ENCODE data around the gene IGFL2. TPM values are rescaled to one million over a fixed set of nuclear protein-coding genes. Genes with fewer than 3 reads are reported as not detected.

Gene IGFL2
- total RNA-seq, 1 experiment from 2014 or later: not detected

GRCh38 chr19:46196410-46197124, 48.5 kb downstream of the IGFL2 start:
- no peak overlapping the region for H3K9ac ChIP-seq (ENCODE audit: low read length)
- H3K4me1 ChIP-seq (ENCODE audit: control insufficient read depth in 1 of 2, insufficient read depth in 2 of 2, low read length in 2 of 2): peaks cover 7 to 29% of the 10 kb centered on the region in 2 experiments
- H3K27ac ChIP-seq (ENCODE audit: low read depth, low read length): no peak overlapping the region
- ATAC-seq (no peak), DNase-seq (ENCODE audit: low read depth, low spot score) (no peak)
- H4K20me1 ChIP-seq (ENCODE audit: insufficient read depth): no peaks in the 10 kb centered on the region
- no peak overlapping the region for H3K4me2 ChIP-seq (ENCODE audit: low read length)
- intact Hi-C loops (cut with micrococcal nuclease): no loop called here
- ChIA-PET POLR2A (no interaction called here), CTCF (interaction anchor here (0.6 kb wide), 1 partner anchor 48 kb away, joined by 3 read pairs; no protein-coding TSS in a partner anchor), RAD21 (ENCODE audit: low non-redundant PET in 1 of 2, low total read pairs in 2 of 2, uncharacterized antibody in 2 of 2, unreplicated experiment in 2 of 2) (no interaction called here)
- no peaks in the 10 kb centered on the region for H3K9me3 ChIP-seq (ENCODE audit: control insufficient read depth in 1 of 2, insufficient read depth in 1 of 2, low read depth in 1 of 2, low read length in 2 of 2)
- TF ChIP-seq CEBPB (IDR thresholded peaks at IDR 0.05; ENCODE audit: low read depth) (no peak), ELF1 (IDR thresholded peaks at IDR 0.05; ENCODE audit: borderline replicate concordance, low read depth) (no peak), ZBTB33 (IDR thresholded peaks at IDR 0.05; ENCODE audit: extremely low read depth, insufficient replicate concordance, low read length) (no peak), POLR2AphosphoS5 (IDR thresholded peaks at IDR 0.05; ENCODE audit: low read depth, low read length) (no peak), EGR1 (IDR thresholded peaks at IDR 0.05; ENCODE audit: low read depth) (no peak), EZH2 (IDR thresholded peaks at IDR 0.05) (no peak), SP1 (IDR thresholded peaks at IDR 0.05; ENCODE audit: low read depth) (no peak), TCF7L2 (IDR thresholded peaks at IDR 0.05; ENCODE audit: borderline replicate concordance, extremely low read depth, insufficient read depth, insufficient read length) (no peak), POLR2A (IDR thresholded peaks at IDR 0.05; ENCODE audit: borderline replicate concordance, extremely low read depth, insufficient read depth, insufficient read length) (no peak), ATF3 (IDR thresholded peaks at IDR 0.05) (no peak), RAD21 (IDR thresholded peaks at IDR 0.05; ENCODE audit: low read depth) (no peak), ZFX (IDR thresholded peaks at IDR 0.05) (no peak), EZH2phosphoT487 (IDR thresholded peaks at IDR 0.05; ENCODE audit: borderline replicate concordance) (no peak)
- no peaks in the 10 kb centered on the region for H3K36me3 ChIP-seq (ENCODE audit: control insufficient read depth in 1 of 2, insufficient read depth in 2 of 2, low read length in 2 of 2)
- BruUV-seq (replicated peaks): no TSS peak
- H2AFZ ChIP-seq (ENCODE audit: low read depth, low read length, poor library complexity, severe bottlenecking): no peak overlapping the region
- peaks cover 11% of the 10 kb centered on the region for H3K27me3 ChIP-seq (ENCODE audit: insufficient read depth, low read length)
- no peaks in the 10 kb centered on the region for H3K79me2 ChIP-seq (ENCODE audit: insufficient read depth, low read length)
- no peak overlapping the region for H3K4me3 ChIP-seq (replicated peaks in 1 of 2; ENCODE audit: low read depth in 1 of 2, low read length in 2 of 2)
- no peaks in the 10 kb centered on the region for H3K9me2 ChIP-seq (ENCODE audit: insufficient read depth)
